NT2/D1 (cell line): ENCODE results near the gene AK5.

ENCODE experiments used
- YY1 ChIP-seq: IDR thresholded peaks from 2 replicates; pipeline ENCODE4 v1.6.1; 2011; ENCODE audit not compliant: insufficient read length, insufficient read depth
- ZNF274 ChIP-seq: IDR thresholded peaks from 2 replicates; pipeline ENCODE4 v1.6.1; 2011; ENCODE audit warnings: mild to moderate bottlenecking, low read depth, low read length

DNA sequence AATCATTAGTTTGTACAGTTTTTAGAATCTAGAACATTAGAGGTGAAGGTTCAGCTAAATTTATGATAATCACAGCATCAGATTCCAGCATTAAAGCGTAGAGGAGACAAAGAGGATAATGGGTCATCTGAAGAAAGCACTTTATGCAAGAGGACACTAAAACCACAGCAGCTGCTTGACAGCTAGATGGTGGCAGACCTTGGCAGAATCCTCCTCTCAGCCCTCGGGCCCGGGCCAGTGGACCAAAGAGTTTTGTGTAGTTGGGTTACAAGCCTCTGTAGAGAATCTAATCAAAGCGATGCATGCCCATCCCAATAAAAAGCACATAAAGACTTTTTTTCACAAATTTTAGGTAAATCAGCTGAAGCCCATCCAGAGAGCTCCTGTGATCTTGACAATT, 59.4 kb downstream of the AK5 start:
- TF ChIP-seq ZNF274 = no peak
- TF ChIP-seq YY1 = no peak
